Measurements from ENCODE around the gene FGF12.

The FGF12 gene

GRCh38 chr3:192253138-192253887, 474.0 kb downstream of the FGF12 start:
- H3K36me3 ChIP-seq (replicated peaks; ENCODE audit: low read depth, low read length): no peaks in the 10 kb centered on the region
- H3K79me2 ChIP-seq (ENCODE audit: low read length): no peaks in the 10 kb centered on the region
- no peak overlapping the region for H3K4me2 ChIP-seq (ENCODE audit: low read length)
- TF ChIP-seq EZH2phosphoT487 (IDR thresholded peaks at IDR 0.05; ENCODE audit: low read depth) (no peak), CTCF (IDR thresholded peaks at IDR 0.05; ENCODE audit: low read depth, low read length) (no peak)
- H3K4me3 ChIP-seq (ENCODE audit: low read length): no peak overlapping the region
- H3K27me3 ChIP-seq (ENCODE audit: low read depth, low read length): no peaks in the 10 kb centered on the region
- no peaks in the 10 kb centered on the region for H3K9me3 ChIP-seq (ENCODE audit: insufficient read depth, low read length)
- no peak overlapping the region for H2AFZ ChIP-seq (ENCODE audit: low read depth, low read length)
- H3K27ac ChIP-seq (ENCODE audit: low read length): no peak overlapping the region
- no peaks in the 10 kb centered on the region for H4K20me1 ChIP-seq (ENCODE audit: insufficient read depth, low read length)
- H3K9ac ChIP-seq (ENCODE audit: low read length): no peak overlapping the region
- no peaks in the 10 kb centered on the region for H3K4me1 ChIP-seq (ENCODE audit: low read length)

GRCh38 chr3:192249516-192249915, 477.8 kb downstream of the FGF12 start:
- Histone ChIP-seq H4K20me1 (ENCODE audit: insufficient read depth, low read length) (no peaks in the 10 kb centered on the region), H3K79me2 (ENCODE audit: low read length) (no peaks in the 10 kb centered on the region), H3K4me2 (ENCODE audit: low read length) (no peak overlapping the region), H3K4me1 (ENCODE audit: low read length) (no peaks in the 10 kb centered on the region), H3K36me3 (replicated peaks; ENCODE audit: low read depth, low read length) (no peaks in the 10 kb centered on the region), H3K27me3 (ENCODE audit: low read depth, low read length) (no peaks in the 10 kb centered on the region), H3K27ac (ENCODE audit: low read length) (no peak overlapping the region), H2AFZ (ENCODE audit: low read depth, low read length) (no peak overlapping the region), H3K4me3 (ENCODE audit: low read length) (no peak overlapping the region), H3K9me3 (ENCODE audit: insufficient read depth, low read length) (no peaks in the 10 kb centered on the region), H3K9ac (ENCODE audit: low read length) (no peak overlapping the region)
- TF ChIP-seq EZH2phosphoT487 (IDR thresholded peaks at IDR 0.05; ENCODE audit: low read depth) (no peak), CTCF (IDR thresholded peaks at IDR 0.05; ENCODE audit: low read depth, low read length) (no peak)

GRCh38 chr3:192246847-192247559, 480.3 kb downstream of the FGF12 start:
- Histone ChIP-seq H3K4me3 (ENCODE audit: low read length) (no peak overlapping the region), H3K27me3 (ENCODE audit: low read depth, low read length) (no peaks in the 10 kb centered on the region), H3K36me3 (replicated peaks; ENCODE audit: low read depth, low read length) (no peaks in the 10 kb centered on the region), H4K20me1 (ENCODE audit: insufficient read depth, low read length) (no peaks in the 10 kb centered on the region), H3K9ac (ENCODE audit: low read length) (no peak overlapping the region), H3K4me2 (ENCODE audit: low read length) (no peak overlapping the region), H3K79me2 (ENCODE audit: low read length) (no peaks in the 10 kb centered on the region), H3K9me3 (ENCODE audit: insufficient read depth, low read length) (no peaks in the 10 kb centered on the region), H3K4me1 (ENCODE audit: low read length) (no peaks in the 10 kb centered on the region), H3K27ac (ENCODE audit: low read length) (no peak overlapping the region), H2AFZ (ENCODE audit: low read depth, low read length) (no peak overlapping the region)
- TF ChIP-seq EZH2phosphoT487 (IDR thresholded peaks at IDR 0.05; ENCODE audit: low read depth): no peak
- TF ChIP-seq CTCF (IDR thresholded peaks at IDR 0.05; ENCODE audit: low read depth, low read length): no peak

GRCh38 chr3:192244591-192244990, 482.8 kb downstream of the FGF12 start:
- Histone ChIP-seq H3K79me2 (ENCODE audit: low read length) (no peaks in the 10 kb centered on the region), H3K9ac (ENCODE audit: low read length) (no peak overlapping the region), H3K9me3 (ENCODE audit: insufficient read depth, low read length) (no peaks in the 10 kb centered on the region), H3K4me1 (ENCODE audit: low read length) (no peaks in the 10 kb centered on the region), H4K20me1 (ENCODE audit: insufficient read depth, low read length) (no peaks in the 10 kb centered on the region), H2AFZ (ENCODE audit: low read depth, low read length) (no peak overlapping the region), H3K27me3 (ENCODE audit: low read depth, low read length) (no peaks in the 10 kb centered on the region), H3K27ac (ENCODE audit: low read length) (no peak overlapping the region), H3K4me2 (ENCODE audit: low read length) (no peak overlapping the region), H3K36me3 (replicated peaks; ENCODE audit: low read depth, low read length) (no peaks in the 10 kb centered on the region), H3K4me3 (ENCODE audit: low read length) (no peak overlapping the region)
- TF ChIP-seq EZH2phosphoT487 (IDR thresholded peaks at IDR 0.05; ENCODE audit: low read depth): no peak
- no peak for TF ChIP-seq CTCF (IDR thresholded peaks at IDR 0.05; ENCODE audit: low read depth, low read length)

All from OCI-LY3 (cell line).